Smooth muscle cell (in vitro differentiated cells): ENCODE results near the gene TRAF3. TPM values are rescaled to one million over a fixed set of nuclear protein-coding genes. Genes with fewer than 3 reads are reported as not detected.

Source experiments
- DNase-seq: peaks from one replicate; lab custom pipeline; 2025; ENCODE audit not compliant: unreplicated experiment; lab: John Stamatoyannopoulos, UW
- H2AFZ ChIP-seq: fragments of 200-600 bp; sonication (generic); 2 replicates; pipeline ENCODE4 v1.6.0; 2016; ENCODE audit warnings: antibody characterized with exemption, low read depth, mild to moderate bottlenecking
- H3F3A ChIP-seq: fragments of 200-600 bp; sonication (generic); 2 replicates; pipeline ENCODE4 v1.6.0; 2017; ENCODE audit warnings: antibody characterized with exemption, low read depth
- H3K27ac ChIP-seq: fragments of 200-600 bp; sonication (generic); 2 replicates; pipeline ENCODE4 v1.5.1; 2016; ENCODE audit warnings: low read depth, mild to moderate bottlenecking
- H3K27me3 ChIP-seq: fragments of 200-600 bp; sonication (generic); 2 replicates; pipeline ENCODE4 v1.6.1; 2016; ENCODE audit warnings: low read depth, mild to moderate bottlenecking
- H3K36me3 ChIP-seq: fragments of 200-600 bp; sonication (generic); 2 replicates; pipeline ENCODE4 v1.5.1; 2016; ENCODE audit warnings: low read depth
- H3K4me1 ChIP-seq: fragments of 200-600 bp; sonication (generic); 2 replicates; pipeline ENCODE4 v1.5.1; 2016; ENCODE audit warnings: low read depth
- H3K4me2 ChIP-seq: fragments of 200-600 bp; sonication (generic); 2 replicates; pipeline ENCODE4 v1.6.0; 2016; ENCODE audit warnings: mild to moderate bottlenecking
- H3K4me3 ChIP-seq: fragments of 200-600 bp; sonication (generic); 2 replicates; pipeline ENCODE4 v1.5.1; 2016; ENCODE audit warnings: mild to moderate bottlenecking
- H3K79me2 ChIP-seq: fragments of 200-600 bp; sonication (generic); 2 replicates; pipeline ENCODE4 v1.6.0; 2016; ENCODE audit warnings: low read depth, mild to moderate bottlenecking
- H3K9ac ChIP-seq: fragments of 200-600 bp; sonication (generic); 2 replicates; pipeline ENCODE4 v1.6.0; 2016; ENCODE audit warnings: low read depth
- H3K9me3 ChIP-seq: fragments of 200-600 bp; sonication (generic); replicated peaks from 2 replicates; pipeline ENCODE4 v1.5.1; 2016; ENCODE audit warnings: low read depth
- H4K20me1 ChIP-seq: fragments of 200-600 bp; sonication (generic); 2 replicates; pipeline ENCODE4 v1.6.0; 2016; ENCODE audit warnings: low read depth
- CTCF ChIP-seq: fragments of 200-600 bp; sonication (generic); IDR thresholded peaks from 2 replicates; pipeline ENCODE4 v1.5.1; 2017; ENCODE audit warnings: borderline replicate concordance, mild to moderate bottlenecking, antibody characterized with exemption; ENCODE audit not compliant: insufficient read depth, poor library complexity, severe bottlenecking
- WGBS: methylation state at CpG from one replicate; pipeline ENCODE4 v1.1.7; 2016; ENCODE audit warnings: low lambda C conversion rate; 5-methylcytosine and 5-hydroxymethylcytosine counted together
- polyA plus RNA-seq: library from polyadenylated mRNA; unstranded; fragments of >200 nt; fragmentation: Nextera tagmentation; extraction: Ambion mirVana; gene quantifications from 2 replicates; pipeline ENCODE4 v1.2.1, GENCODE V29; 2016
- total RNA-seq: library from RNA; depleted of rRNA; stranded (reverse); fragments of >200 nt; gene quantifications from 2 replicates; pipeline ENCODE4 v1.2.3, GENCODE V29; 2014

TRAF3 gene
- total and polyA plus RNA-seq, 2 experiments from 2014 or later = 9.4 to 24.6 TPM

DNA sequence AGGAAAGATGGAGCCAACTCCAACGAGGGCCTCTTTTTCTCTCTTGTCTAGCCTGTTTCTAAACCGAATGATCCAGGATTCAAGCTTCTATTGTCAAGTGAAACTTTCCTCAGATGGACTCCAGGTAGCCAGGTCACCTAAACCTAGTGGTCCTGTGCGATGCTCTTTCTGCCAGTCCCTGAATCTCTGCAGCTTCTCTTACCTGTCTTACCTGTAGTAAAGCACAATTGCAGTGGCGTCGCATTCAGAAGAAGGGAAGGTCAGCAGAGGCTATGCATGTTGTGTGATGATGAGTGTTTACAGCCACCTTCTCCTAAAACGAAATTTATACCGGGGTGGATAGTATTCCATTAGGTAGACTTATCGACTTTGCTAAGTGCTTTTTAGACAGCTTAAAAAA, 47.4 kb upstream of the TRAF3 start:
- Histone ChIP-seq H4K20me1 (peaks cover 21% of the 10 kb centered on the region), H3K9ac (no peak overlapping the region), H2AFZ (no peak overlapping the region), H3K36me3 (no peaks in the 10 kb centered on the region), H3K4me2 (no peak overlapping the region), H3K79me2 (no peaks in the 10 kb centered on the region), H3K27me3 (no peaks in the 10 kb centered on the region), H3K4me1 (no peaks in the 10 kb centered on the region), H3F3A (no peaks in the 10 kb centered on the region), H3K27ac (no peak overlapping the region), H3K9me3 (no peaks in the 10 kb centered on the region), H3K4me3 (no peak overlapping the region)
- DNase-seq = no peak
- WGBS = 97% methylated on average over 8 of the region's 8 CpGs
- TF ChIP-seq CTCF = no peak

- H2AFZ ChIP-seq = no peak overlapping the region
- H3K4me2 ChIP-seq = no peak overlapping the region
- H3K36me3 ChIP-seq = no peaks in the 10 kb centered on the region
- H3K27ac ChIP-seq = no peak overlapping the region
- WGBS = 98% methylated on average over 15 of the region's 15 CpGs
- no peaks in the 10 kb centered on the region for H3F3A ChIP-seq
- H3K4me3 ChIP-seq = no peak overlapping the region
- no peaks in the 10 kb centered on the region for H3K27me3 ChIP-seq
- no peaks in the 10 kb centered on the region for H3K9me3 ChIP-seq
- no peaks in the 10 kb centered on the region for H3K79me2 ChIP-seq
- no peak for TF ChIP-seq CTCF
- peaks cover 21% of the 10 kb centered on the region for H4K20me1 ChIP-seq
- DNase-seq = no peak
- no peak overlapping the region for H3K9ac ChIP-seq
- H3K4me1 ChIP-seq = no peaks in the 10 kb centered on the region
These were observed 46.0 kb upstream of the TRAF3 start for GRCh38 chr14:102731101-102731870.

DNA sequence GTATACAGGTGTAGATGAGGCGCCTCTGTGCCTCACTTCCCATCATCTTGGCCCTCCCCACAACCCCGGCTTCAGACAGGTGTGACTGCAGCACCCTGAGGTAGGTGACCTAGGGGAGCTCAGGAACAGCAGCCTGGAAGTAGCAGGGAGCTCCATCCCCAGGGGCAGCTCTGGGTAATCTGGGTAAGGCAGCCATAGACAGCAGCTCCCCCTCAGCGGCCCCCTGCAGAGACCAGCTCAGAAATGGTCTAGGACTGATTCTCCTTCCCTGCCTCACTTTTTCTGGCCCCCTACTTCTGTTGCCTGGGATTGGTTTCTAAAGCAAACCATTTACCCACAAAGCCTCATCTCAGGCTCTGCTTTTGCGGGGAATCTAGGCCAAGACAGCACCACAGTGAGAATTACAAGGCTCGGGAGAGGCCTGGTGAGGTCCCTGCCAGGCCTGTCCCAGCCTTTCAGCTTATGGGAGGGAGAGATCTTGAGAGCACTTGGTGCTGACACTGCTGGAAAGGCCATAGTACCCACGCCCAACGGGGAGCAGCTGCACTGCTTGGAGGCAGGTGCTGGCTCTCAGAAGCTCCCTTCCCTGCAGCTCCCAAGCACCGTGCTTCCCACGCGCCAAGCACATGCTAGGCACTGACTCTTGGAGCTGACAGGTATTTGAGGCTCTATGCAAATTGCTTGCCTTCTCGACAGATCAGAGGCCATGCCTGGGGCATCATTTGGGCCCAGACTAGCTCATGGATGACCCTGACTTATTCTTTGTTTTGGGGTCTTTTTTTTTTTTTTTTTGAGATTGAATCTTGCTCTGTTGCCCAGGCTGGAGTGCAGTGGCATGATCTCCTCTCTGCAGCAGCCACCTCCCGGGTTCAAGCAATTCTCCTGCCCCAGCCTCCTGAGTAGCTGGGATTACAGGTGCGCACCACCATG, 45.1 kb upstream of the TRAF3 start:
- Histone ChIP-seq H3K36me3 (no peaks in the 10 kb centered on the region), H3F3A (no peaks in the 10 kb centered on the region), H3K4me2 (no peak overlapping the region), H2AFZ (no peak overlapping the region), H4K20me1 (peaks cover 21% of the 10 kb centered on the region), H3K27ac (no peak overlapping the region), H3K4me3 (no peak overlapping the region), H3K27me3 (no peaks in the 10 kb centered on the region), H3K9ac (no peak overlapping the region), H3K4me1 (no peaks in the 10 kb centered on the region), H3K9me3 (no peaks in the 10 kb centered on the region), H3K79me2 (no peaks in the 10 kb centered on the region)
- no peak for DNase-seq
- TF ChIP-seq CTCF = no peak
- WGBS = 97% methylated on average over 13 of the region's 13 CpGs
